MCF 10A (cell line): ENCODE results near the gene PRR15L. TPM values are rescaled to one million over a fixed set of nuclear protein-coding genes. Genes with fewer than 3 reads are reported as not detected.
A peak's percentile ranks its signal among the peaks of the same experiment; 100 is the strongest.
"Not testable (repeated sequence)": the region's sequence is repeated elsewhere in the genome, so short reads cannot be mapped to it uniquely, and the experiment has no call there.

Experiments used
- BruUV-seq: library from RNA; stranded (reverse); fragments of 400-500 nt; replicated peaks from 2 replicates; lab custom pipeline; 2021; lab: Mats Ljungman, UMichigan
- CTCF ChIA-PET: fragments of 300-600 bp; sonication (Branson Sonifier 250); formaldehyde crosslinking; extraction: SDS; loops from one replicate; lab custom pipeline; 2021; ENCODE audit warnings: antibody characterized with exemption, inconsistent platforms; lab: Yijun Ruan, JAX
- POLR2A ChIA-PET: fragments of 300-600, 350-650 bp; sonication (Branson Sonifier 250); formaldehyde crosslinking; extraction: SDS; loops from one replicate; lab custom pipeline; 2020; ENCODE audit warnings: antibody characterized with exemption, inconsistent platforms; lab: Yijun Ruan, JAX
- DNase-seq: peaks from one replicate; pipeline ENCODE4 v3.0.0-alpha.2; 2018; ENCODE audit not compliant: unreplicated experiment
- H3K27ac Mint-ChIP-seq: one replicate; pipeline ENCODE4 v1.8.0; 2022; ENCODE audit warnings: mild to moderate bottlenecking, low read depth, mixed read lengths; ENCODE audit not compliant: unreplicated experiment
- H3K27me3 Mint-ChIP-seq: one replicate; pipeline ENCODE4 v1.8.0; 2022; ENCODE audit warnings: mixed read lengths; ENCODE audit not compliant: insufficient read depth, unreplicated experiment
- H3K36me3 Mint-ChIP-seq: one replicate; pipeline ENCODE4 v1.8.0; 2022; ENCODE audit warnings: mild to moderate bottlenecking, moderate library complexity, mixed read lengths; ENCODE audit not compliant: insufficient read depth, unreplicated experiment
- H3K4me1 Mint-ChIP-seq: one replicate; pipeline ENCODE4 v1.8.0; 2022; ENCODE audit warnings: mixed read lengths; ENCODE audit not compliant: insufficient read depth, unreplicated experiment
- H3K4me3 Mint-ChIP-seq: one replicate; pipeline ENCODE4 v1.8.0; 2022; ENCODE audit warnings: mild to moderate bottlenecking, moderate library complexity, mixed read lengths; ENCODE audit not compliant: unreplicated experiment
- H3K9me3 Mint-ChIP-seq: one replicate; pipeline ENCODE4 v1.8.0; 2022; ENCODE audit warnings: mixed read lengths; ENCODE audit not compliant: unreplicated experiment
- intact Hi-C: fragments of 100-400 bp; cut with micrococcal nuclease; formaldehyde crosslinking; loops from 2 replicates; pipeline ENCODE4 v1.14.1; 2022
- total RNA-seq: library from RNA; stranded (reverse); gene quantifications from 2 replicates; pipeline ENCODE4 v1.2.3, GENCODE V29; 2022
- TF ChIP-seq, protein P1 (sequence below): fragments of 200-600 bp; IDR thresholded peaks from one replicate; pipeline ENCODE4 v1.8.0; 2022; ENCODE audit warnings: antibody characterized with exemption, mild to moderate bottlenecking; ENCODE audit not compliant: unreplicated experiment

The PRR15L gene
- total RNA-seq, 1 experiment from 2014 or later = not detected

DNA sequence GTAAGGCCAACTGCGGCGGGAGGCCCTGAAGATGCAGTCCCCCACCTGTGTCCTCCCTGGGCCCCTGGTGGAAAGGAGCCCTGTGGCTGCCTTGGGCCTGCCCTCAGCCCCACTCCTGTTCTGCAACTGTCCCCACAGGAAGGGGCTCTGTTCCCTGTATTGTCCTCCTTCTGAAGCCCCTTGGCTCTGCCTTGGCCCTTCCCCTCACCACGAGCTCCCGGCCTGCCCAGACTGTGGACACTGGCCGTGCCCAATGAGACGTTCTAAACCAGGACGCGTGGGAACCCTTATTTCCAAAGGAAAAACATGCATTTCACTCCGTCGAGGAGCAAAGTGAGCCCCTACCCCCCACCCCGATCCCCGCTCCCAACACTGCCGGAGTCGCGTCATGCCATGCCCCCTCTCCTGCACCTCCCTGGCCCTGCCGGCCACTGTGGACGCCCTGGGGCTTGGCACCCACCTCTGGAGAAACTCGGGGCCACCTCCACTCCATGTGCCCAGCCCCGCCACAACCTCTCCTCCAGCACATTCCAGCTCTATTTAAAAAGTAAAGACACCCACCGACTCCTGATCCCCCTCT lies 29.8 kb downstream of the PRR15L start:
- DNase-seq = no peak
- ChIA-PET CTCF (no interaction called here), POLR2A (interaction anchor here (1.1 kb wide), 1 partner anchor 32 kb away, joined by 3 read pairs; the partner anchor contains the start of gene SP2)
- no peaks in the 10 kb centered on the region for H3K27me3 Mint-ChIP-seq
- H3K4me3 Mint-ChIP-seq = no peak overlapping the region
- peaks cover 6% of the 10 kb centered on the region for H3K4me1 Mint-ChIP-seq
- intact Hi-C loops = no loop called here
- BruUV-seq = no TSS peak
- TF ChIP-seq, protein P1, sequence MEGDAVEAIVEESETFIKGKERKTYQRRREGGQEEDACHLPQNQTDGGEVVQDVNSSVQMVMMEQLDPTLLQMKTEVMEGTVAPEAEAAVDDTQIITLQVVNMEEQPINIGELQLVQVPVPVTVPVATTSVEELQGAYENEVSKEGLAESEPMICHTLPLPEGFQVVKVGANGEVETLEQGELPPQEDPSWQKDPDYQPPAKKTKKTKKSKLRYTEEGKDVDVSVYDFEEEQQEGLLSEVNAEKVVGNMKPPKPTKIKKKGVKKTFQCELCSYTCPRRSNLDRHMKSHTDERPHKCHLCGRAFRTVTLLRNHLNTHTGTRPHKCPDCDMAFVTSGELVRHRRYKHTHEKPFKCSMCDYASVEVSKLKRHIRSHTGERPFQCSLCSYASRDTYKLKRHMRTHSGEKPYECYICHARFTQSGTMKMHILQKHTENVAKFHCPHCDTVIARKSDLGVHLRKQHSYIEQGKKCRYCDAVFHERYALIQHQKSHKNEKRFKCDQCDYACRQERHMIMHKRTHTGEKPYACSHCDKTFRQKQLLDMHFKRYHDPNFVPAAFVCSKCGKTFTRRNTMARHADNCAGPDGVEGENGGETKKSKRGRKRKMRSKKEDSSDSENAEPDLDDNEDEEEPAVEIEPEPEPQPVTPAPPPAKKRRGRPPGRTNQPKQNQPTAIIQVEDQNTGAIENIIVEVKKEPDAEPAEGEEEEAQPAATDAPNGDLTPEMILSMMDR = no peak
- H3K9me3 Mint-ChIP-seq = no peaks in the 10 kb centered on the region
- no peak overlapping the region for H3K27ac Mint-ChIP-seq
- peaks cover 48% of the 10 kb centered on the region for H3K36me3 Mint-ChIP-seq

DNA sequence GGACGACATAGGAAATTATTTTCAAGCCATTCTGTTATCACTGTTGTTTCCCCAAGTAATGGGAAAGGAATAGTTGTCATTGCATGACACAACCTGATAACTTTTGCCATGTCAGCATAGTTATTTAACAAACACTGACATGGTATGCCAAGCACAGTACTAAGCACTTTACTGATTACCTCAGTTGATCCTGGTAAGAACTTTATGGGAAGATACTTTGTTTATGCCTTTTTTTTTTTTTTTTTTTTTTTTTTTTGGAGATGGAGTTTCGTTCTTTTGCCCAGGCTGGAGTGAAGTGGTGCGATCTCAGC lies 32.0 kb downstream of the PRR15L start:
- Mint-ChIP-seq H3K27me3 (no peaks in the 10 kb centered on the region), H3K4me3 (no peak overlapping the region), H3K9me3 (no peaks in the 10 kb centered on the region), H3K27ac (peak overlapping the region; percentile 73), H3K36me3 (peaks cover 55% of the 10 kb centered on the region), H3K4me1 (no peaks in the 10 kb centered on the region)
- no peak for DNase-seq
- BruUV-seq = no TSS peak
- CTCF ChIA-PET = interaction anchor here (0.6 kb wide), 1 partner anchor 411 kb away, joined by 3 read pairs; no protein-coding TSS in a partner anchor
- TF ChIP-seq, protein P1 = no peak
- intact Hi-C loops = no loop called here
- POLR2A ChIA-PET = interaction anchor here (0.7 to 1.4 kb wide), 2 partner anchors 10 to 15 kb away, joined by 4 read pairs; partner anchors contain the start of gene PNPO

GRCh38 chr17:47924785-47925677 lies 32.7 kb downstream of the PRR15L start:
- Mint-ChIP-seq H3K27ac (peak overlapping the region; percentile 73), H3K4me3 (no peak overlapping the region), H3K27me3 (no peaks in the 10 kb centered on the region), H3K9me3 (no peaks in the 10 kb centered on the region), H3K36me3 (peaks cover 60% of the 10 kb centered on the region), H3K4me1 (no peaks in the 10 kb centered on the region)
- CTCF ChIA-PET = interaction anchor here (0.6 to 1.4 kb wide), 2 partner anchors 22 to 411 kb away, joined by 3 to 5 read pairs; no protein-coding TSS in a partner anchor
- BruUV-seq = no TSS peak
- intact Hi-C loops = no loop called here
- POLR2A ChIA-PET = interaction anchor here (0.5 to 1.4 kb wide), 5 partner anchors 11 to 303 kb away, joined by 3 to 4 read pairs (median 3); partner anchors contain the start of genes PNPO and SP2
- TF ChIP-seq, protein P1 = no peak
- DNase-seq = no peak

DNA sequence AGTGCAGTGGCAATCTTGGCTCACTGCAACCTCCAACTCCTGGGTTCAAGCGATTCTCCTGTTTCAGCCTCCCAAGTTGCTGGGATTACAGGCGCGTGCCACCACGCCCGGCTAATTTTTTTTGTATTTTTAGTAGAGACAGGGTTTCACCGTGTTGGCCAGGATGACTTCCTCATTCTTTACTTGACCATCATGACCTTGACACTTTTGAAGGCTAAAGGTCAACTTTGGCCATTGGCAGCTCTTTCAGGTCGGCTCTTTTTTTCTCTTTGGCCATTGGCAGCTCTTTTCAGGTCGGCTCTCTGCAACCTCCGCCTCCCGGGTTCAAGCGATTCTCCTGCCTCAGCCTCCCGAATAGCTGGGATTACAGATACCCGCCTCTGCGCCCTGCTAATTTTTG lies 37.8 kb downstream of the PRR15L start:
- CTCF ChIA-PET = interaction anchor here (0.6 to 1.5 kb wide), 3 partner anchors 9 to 131 kb away, joined by 3 to 4 read pairs (median 3); no protein-coding TSS in a partner anchor
- H3K4me1 Mint-ChIP-seq, intact Hi-C loops, H3K27ac Mint-ChIP-seq, BruUV-seq, H3K9me3 Mint-ChIP-seq, H3K4me3 Mint-ChIP-seq, POLR2A ChIA-PET, H3K27me3 Mint-ChIP-seq, DNase-seq: not testable (repeated sequence)
- peaks cover 61% of the 10 kb centered on the region for H3K36me3 Mint-ChIP-seq
